Left renal cortex interstitium (tissue), 4 donors: ENCODE data around the gene LCNL1. TPM values are rescaled to one million over a fixed set of nuclear protein-coding genes. Genes with fewer than 3 reads are reported as not detected.
"Not testable (repeated sequence)": the region's sequence is repeated elsewhere in the genome, so short reads cannot be mapped to it uniquely, and the experiment has no call there.

Experiments used
- DNase-seq, 4 donors: peaks; one replicate each; pipeline ENCODE4 v3.0.0-alpha.2; 2013; ENCODE audit warnings: low read depth in 4 of 4, low spot score in 2 of 4, missing footprints in 1 of 4
- polyA plus RNA-seq, 4 donors: library from polyadenylated mRNA; unstranded; fragments of 120-200 nt; gene quantifications; one replicate each; pipeline ENCODE4 v1.2.1, GENCODE V29; 2013; ENCODE audit not compliant: insufficient read length in 4 of 4

LCNL1 gene
- polyA plus RNA-seq, 4 donors = 0.08 to 0.41 (median 0.17) TPM; not detected in 1

DNA sequence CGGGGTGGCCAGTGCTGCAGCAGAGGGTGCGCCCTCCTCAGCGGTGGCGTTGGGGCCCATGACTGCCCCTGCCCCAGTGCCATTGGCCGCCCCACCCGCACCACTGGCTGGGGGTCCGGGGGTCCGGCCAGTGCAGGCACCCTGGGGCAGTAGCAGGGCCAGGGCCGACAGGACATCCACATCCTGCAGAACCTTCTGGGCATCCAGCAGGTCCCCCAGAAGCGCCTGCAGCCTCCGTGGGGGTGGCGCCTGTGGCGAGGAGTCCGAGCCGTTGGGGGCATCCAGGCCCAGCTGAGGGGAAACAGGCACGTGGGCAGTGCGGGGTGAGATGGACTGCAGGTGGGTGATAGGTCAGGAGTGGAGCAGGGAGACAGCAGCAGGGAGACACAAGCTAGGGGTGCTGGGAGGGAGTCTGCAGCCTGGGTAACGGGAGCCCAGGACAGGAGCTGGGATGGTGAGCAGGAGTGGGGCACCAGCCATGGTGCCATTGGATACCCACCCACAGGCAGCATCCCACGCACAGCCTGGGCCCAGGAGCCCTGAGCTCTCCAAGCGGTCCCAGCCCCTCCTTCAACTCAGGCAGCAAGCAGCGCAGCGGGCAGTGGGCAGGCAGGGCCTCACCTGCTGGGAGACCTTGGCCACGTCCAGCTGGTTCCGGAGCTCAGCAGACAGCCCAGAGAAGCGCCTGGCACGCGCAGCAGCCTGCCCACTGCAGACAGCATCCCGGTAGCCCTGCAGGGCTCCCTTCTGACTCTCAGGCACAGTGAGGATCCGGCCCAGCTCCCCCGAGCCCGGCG lies 38.2 kb downstream of the LCNL1 start:
- no peak for DNase-seq

DNA sequence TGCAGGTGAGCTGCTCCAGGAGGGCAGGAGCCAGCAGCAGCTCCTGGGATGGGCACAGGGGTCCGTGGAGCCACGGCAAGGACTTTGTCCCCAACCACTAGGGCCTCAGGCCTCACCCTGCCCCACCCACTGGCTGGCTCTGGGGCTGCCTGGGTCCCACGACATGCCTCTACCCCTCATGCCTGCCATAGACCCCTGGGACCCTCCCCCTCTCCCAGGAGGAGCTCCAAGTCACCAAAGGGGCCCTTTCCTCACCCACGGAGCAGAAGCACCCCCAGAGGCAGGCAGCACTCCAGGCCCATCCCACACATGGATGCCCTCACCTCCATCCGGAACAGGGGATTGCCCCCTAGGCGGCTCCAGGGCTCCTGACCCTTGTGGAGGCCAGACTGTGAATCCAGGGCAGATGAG lies 38.8 kb downstream of the LCNL1 start:
- DNase-seq = no peak

GRCh38 chr9:137021979-137022661 lies 39.3 kb downstream of the LCNL1 start:
- DNase-seq = no peak

- DNase-seq = no peak
Measured at GRCh38 chr9:137022662-137023008, 39.8 kb downstream of the LCNL1 start.

DNA sequence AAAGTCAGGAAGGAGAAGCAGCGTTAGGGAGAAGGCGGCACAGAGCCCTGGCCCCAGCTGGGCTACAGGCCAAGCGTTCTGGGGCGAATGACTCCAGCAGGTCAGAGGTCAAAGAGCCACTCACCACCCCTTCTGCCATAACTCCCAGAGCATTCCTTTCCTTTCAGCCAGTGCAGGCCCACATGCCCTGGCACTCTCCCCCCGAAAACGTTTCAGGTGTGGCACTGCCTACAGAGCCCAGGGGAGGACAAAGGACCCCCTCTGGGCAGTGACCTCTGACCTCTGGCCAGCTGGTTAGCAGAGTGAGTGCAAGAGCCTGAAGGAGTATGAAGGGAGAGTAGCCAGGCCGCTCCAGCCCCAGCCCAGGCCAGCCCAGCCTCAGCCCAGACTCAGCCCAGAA lies 40.4 kb downstream of the LCNL1 start:
- no peak for DNase-seq

DNA sequence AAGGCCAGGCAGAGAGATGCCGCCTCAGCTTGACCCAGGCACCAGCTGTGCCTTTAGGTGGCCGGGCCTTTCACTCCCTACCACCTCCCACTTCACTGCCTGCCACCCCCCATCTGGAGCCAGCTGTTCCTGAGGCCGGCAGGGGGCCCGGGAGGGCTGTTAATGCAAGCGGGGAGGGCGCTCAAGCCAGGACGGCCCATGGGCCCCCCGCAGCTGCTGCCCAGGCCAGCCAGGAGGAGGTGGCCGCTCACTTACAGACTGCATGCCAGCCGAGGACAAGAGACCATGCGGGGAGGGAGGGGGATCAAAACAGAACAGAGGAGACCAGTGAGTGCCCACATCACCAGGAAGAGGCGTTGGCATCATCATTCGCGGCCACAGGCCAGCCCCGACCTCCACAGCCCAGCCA lies 40.8 kb downstream of the LCNL1 start:
- no peak for DNase-seq

DNA sequence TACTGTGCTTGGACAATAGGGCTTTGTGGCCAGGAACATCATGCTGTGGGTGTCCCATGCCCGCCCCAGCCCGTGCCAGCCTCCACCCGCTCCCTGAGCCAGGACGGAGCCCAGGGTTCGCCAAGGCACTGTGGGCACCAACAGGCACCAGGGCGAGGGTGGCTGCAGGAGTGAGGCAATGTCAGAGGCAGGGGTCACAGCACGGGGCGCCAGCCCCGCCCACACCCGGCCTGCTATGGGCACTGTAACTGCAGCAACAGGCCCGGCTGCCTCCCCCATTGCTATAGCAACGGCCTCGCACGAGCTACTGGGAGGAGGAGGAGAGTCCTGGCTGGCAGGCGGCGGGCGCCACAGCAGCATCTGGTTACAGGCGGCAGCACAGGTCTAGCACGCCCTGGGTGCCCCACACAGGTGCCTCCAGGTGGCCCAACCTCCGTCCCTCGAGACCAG lies 42.7 kb downstream of the LCNL1 start:
- peak in 2 of 4 donors; percentile 71 to 78 for DNase-seq

DNA sequence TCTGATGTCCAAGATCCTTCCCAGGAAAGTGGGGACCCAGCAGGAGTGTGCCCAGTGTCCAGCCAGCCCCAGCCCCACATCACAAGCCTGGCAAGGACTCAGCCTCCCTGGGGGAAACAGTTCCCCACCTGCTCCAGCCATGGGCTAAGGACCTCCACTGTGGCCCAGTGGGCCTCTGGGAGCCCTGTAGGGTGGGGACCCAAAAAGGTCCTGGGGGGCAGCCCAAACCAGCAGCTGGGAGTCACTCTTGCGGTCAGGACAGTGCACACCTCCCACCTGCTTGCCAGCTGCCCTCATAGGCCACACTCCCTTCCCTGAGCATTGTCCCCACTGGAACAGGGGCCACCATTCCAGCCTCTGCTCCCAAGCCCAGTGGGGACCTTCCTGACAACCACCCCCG lies 43.6 kb downstream of the LCNL1 start:
- DNase-seq = no peak

GRCh38 chr9:137026828-137027227 lies 44.0 kb downstream of the LCNL1 start:
- DNase-seq = no peak

GRCh38 chr9:137027369-137028262 lies 44.8 kb downstream of the LCNL1 start, which contains the start of gene ABCA2:
Gene ABCA2, minus strand, starts transcription at chr9:137028237. Its CDS starts 97 bp downstream, at chr9:137028140.
- no peak for DNase-seq

GRCh38 chr9:137028263-137029057 lies 45.7 kb downstream of the LCNL1 start:
- DNase-seq = no peak

DNA sequence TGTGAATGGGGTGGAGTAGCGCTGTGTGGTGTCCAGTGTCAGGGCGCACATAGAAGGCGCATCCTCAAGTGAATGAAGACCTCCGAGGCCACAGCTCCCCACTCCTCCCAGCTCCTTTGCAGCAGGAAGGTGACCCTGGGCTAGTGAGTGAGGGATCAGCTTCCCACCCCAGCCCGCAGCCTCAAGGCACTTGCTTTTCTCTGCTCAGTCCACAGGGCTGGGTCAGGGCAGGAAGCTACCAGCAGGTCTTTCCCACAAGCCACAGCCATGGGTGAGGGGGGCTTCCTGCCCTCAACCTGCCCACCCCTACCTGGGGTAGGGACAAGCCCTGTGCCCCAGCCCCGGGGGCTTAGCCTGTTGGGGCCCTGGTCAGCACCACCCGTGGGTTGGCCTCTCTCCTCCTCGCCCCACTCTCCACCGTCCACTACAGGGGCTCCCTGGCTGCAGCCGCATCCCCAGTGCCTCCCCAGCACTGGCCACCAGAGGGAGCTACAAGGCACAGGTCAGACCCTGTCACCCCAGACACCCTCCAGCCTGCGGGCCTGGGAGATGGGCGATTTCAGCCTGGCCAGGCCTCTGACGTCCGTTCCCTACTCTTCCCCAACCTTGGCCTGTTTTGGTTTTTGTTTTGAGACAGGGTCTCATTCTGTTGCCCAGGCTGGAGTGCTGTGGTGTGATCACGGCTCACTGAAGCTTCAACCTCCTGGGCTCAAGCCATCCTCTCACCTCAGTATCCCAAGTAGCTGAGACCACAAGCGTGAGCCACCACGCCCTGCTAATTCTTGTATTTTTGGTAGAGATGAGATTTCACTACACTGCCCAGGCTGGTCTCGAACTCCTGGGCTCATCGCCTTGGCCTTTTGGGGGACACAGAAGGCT lies 46.5 kb downstream of the LCNL1 start:
- DNase-seq = no peak

DNA sequence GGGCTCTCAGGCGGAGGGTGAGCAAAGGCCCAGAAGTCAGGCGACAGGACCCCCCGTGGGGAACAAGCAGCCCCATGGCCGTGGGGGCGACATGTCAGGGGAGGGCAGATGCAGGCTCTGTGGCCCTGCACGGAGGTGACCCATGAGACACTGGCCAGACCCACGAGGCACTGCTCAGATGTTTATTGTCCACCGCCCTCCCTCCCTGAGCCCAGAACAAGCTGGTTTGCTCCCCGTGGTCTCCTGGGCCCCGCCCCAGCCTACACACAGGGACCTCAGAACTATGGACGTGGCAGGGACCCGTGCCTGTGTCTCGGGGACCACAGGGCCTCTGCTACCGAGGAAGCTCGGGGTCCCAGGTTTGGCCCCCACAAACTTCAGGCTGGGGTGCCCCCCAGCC lies 47.2 kb downstream of the LCNL1 start:
- DNase-seq = no peak

DNA sequence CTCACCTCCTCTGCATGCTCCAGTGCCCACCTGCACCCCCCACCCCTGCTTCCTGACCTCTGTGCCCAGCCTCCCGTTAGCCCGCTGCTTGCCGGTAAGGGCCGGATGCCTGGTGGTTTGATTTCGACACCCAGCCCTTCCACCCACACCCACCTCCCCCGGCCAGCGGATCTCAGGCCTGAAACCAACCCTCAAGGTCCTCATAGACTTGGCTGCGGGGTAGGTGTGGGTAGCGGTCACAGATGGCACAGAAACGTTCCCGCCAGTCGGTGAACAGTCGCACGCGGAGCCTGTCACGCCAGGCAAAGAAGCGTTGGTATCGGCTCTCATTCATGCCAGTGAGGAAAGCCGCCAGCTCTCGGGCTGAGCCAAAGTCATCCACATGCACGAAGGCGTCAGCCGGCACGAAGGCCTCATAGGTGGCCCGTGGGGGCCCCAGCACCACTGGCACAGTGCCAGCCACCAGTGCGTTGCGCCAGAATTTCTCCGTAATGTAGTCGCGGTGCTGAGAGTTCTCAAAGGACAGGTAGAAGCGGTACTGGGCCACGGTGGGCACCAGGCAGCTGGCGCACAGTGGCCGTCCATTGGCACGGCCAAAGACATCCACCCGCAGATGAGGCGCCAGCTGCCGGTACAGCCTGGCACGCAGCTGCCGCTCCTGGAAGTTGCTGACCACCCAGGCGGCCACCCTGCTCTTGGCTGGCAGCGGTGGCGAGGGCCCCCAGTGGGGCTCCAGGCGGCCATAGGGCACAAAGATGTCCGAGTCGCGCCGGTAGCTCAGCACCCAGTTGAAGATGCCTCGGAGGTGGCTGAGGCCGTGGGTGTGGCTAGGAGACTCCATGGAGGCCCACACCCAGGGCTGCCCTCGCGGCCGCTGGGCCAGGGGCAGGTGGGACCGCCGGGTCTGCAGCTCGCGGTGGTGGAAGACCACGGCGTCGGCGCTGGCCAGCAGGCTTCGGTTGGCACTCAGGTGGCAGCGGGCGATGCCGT lies 48.0 kb downstream of the LCNL1 start:
- DNase-seq = no peak

GRCh38 chr9:137031904-137032640 lies 49.3 kb downstream of the LCNL1 start, which contains the start of gene FUT7:
Gene FUT7, minus strand, starts transcription at chr9:137032088. Its CDS starts 97 bp downstream, at chr9:137031991.
- no peak for DNase-seq

DNA sequence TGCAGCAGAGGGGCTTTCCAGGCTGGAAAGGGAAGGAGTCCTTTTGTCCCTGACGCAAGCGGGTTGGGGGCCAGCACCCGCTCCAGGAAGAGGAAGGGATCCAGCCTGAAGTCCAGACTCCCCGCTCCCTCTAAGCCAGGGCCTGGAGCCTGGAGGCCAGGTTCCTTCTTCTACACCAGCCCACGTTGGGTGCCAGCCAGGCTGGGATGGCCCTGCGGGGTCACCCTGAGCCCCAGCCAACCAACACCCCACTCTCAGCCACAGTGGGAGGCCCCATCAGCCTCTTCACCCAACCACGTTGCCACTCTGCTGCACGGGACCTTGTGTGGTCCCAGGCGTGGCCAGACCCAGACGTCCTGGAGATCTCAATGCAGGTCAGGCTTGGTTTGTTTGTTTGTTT lies 50.1 kb downstream of the LCNL1 start:
- DNase-seq = no peak

DNA sequence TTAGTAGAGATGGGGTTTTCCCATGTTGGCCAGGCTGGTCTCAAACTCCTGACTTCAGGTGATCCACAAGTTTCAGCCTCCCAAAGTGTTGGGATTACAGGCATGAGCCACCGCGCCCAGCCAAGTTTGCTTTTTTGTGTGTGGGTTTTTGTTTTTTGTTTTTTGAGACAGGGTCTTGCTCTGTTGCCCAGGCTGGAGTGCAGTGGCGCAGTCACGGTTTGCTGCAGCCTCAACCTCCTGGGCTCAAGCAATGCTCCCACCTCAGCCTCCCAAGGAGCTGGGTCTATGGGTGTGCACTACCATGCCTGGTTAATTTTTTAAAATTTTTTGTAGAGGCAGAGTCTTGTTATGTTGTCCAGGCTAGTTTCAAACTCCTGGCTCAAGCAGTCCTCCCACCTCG lies 50.7 kb downstream of the LCNL1 start:
- DNase-seq = not testable (repeated sequence)
